Endometrial microvascular endothelial cells (primary cell): ENCODE measurements around the gene HYAL2. TPM values are rescaled to one million over a fixed set of nuclear protein-coding genes. Genes with fewer than 3 reads are reported as not detected.
"Not testable (repeated sequence)": the region's sequence is repeated elsewhere in the genome, so short reads cannot be mapped to it uniquely, and the experiment has no call there.

Experiments used
- in situ Hi-C: cut with HindIII; loops from 2 replicates; pipeline ENCODE4 v1.10.0; 2017; ENCODE audit warnings: low sequenced_read_pairs, low pct_unique_long_range_greater_than_20kb; ENCODE audit errors: inconsistent ontology term
- total RNA-seq: library from RNA; depleted of rRNA; stranded (reverse); fragments of >200 nt; gene quantifications from one replicate; pipeline ENCODE4 v1.2.3, GENCODE V29; 2015; ENCODE audit errors: inconsistent ontology term

HYAL2 gene
- total RNA-seq, 1 donor from 2014 or later = 432 TPM

- in situ Hi-C loops = no loop called here
Observed at GRCh38 chr3:50278123-50278879, 44.2 kb downstream of the HYAL2 start.

- in situ Hi-C loops = no loop called here
Observed at GRCh38 chr3:50276762-50277101, 45.8 kb downstream of the HYAL2 start.

GRCh38 chr3:50275996-50276761 lies 46.4 kb downstream of the HYAL2 start:
- in situ Hi-C loops = no loop called here

GRCh38 chr3:50275141-50275995 lies 47.2 kb downstream of the HYAL2 start:
- in situ Hi-C loops = no loop called here

GRCh38 chr3:50274371-50275104 lies 48.0 kb downstream of the HYAL2 start:
- in situ Hi-C loops = no loop called here

GRCh38 chr3:50273689-50274065 lies 48.9 kb downstream of the HYAL2 start:
- in situ Hi-C loops = no loop called here

GRCh38 chr3:50272911-50273688 lies 49.4 kb downstream of the HYAL2 start:
- in situ Hi-C loops = no loop called here

GRCh38 chr3:50272538-50272910 lies 50.0 kb downstream of the HYAL2 start:
- in situ Hi-C loops = not testable (repeated sequence)

- in situ Hi-C loops = no loop called here
Observed at GRCh38 chr3:50271314-50271936, 51.1 kb downstream of the HYAL2 start.

GRCh38 chr3:50270422-50271224 lies 51.9 kb downstream of the HYAL2 start:
- in situ Hi-C loops = no loop called here

GRCh38 chr3:50269977-50270413 lies 52.5 kb downstream of the HYAL2 start:
- in situ Hi-C loops = no loop called here

GRCh38 chr3:50269460-50269859 lies 53.1 kb downstream of the HYAL2 start:
- in situ Hi-C loops = no loop called here

GRCh38 chr3:50268703-50269451 lies 53.7 kb downstream of the HYAL2 start, which contains the start of gene SEMA3B:
Gene SEMA3B, plus strand, starts transcription at chr3:50269147. Its CDS starts 94 bp downstream, at chr3:50269241.
- in situ Hi-C loops = no loop called here

- in situ Hi-C loops = no loop called here
Observed at GRCh38 chr3:50268276-50268675, 54.3 kb downstream of the HYAL2 start.
